Measurements from ENCODE around the gene ZBTB40.

The ZBTB40 gene

DNA sequence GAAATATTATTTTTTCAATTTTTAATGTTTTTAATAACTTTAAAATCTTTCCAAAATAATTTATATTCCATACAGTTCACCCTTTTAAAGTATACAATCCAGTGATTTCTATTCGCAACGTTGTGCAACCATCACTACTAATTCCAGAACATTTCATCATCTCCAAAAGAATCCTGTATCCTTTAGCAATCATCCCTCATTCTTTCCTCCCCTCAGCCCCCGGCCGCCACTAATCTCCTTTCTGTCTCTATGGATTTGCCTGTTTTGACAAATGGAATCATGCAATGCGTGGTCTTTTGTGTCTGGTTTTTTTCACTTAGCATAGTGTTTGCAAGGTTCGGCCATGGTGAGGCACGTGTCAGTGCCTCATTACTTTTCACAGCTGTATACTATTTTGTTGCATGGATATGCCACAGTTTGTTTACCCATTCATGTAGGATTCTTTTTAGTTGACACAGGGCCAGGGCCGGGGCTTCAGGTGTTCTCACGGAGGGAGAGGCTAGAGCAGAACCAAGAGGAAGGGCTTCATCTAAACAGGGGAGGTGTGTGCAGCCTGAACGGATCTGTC lies 40.6 kb upstream of the ZBTB40 start:
- TF ChIP-seq, protein P1, sequence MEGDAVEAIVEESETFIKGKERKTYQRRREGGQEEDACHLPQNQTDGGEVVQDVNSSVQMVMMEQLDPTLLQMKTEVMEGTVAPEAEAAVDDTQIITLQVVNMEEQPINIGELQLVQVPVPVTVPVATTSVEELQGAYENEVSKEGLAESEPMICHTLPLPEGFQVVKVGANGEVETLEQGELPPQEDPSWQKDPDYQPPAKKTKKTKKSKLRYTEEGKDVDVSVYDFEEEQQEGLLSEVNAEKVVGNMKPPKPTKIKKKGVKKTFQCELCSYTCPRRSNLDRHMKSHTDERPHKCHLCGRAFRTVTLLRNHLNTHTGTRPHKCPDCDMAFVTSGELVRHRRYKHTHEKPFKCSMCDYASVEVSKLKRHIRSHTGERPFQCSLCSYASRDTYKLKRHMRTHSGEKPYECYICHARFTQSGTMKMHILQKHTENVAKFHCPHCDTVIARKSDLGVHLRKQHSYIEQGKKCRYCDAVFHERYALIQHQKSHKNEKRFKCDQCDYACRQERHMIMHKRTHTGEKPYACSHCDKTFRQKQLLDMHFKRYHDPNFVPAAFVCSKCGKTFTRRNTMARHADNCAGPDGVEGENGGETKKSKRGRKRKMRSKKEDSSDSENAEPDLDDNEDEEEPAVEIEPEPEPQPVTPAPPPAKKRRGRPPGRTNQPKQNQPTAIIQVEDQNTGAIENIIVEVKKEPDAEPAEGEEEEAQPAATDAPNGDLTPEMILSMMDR (IDR thresholded peaks at IDR 0.05; ENCODE audit: insufficient read depth, low read depth, low read length, missing control alignments) = no peak
- H3K4me3 ChIP-seq (ENCODE audit: low read length) = no peak overlapping the region
- no peak for DNase-seq (ENCODE audit: low read depth)

DNA sequence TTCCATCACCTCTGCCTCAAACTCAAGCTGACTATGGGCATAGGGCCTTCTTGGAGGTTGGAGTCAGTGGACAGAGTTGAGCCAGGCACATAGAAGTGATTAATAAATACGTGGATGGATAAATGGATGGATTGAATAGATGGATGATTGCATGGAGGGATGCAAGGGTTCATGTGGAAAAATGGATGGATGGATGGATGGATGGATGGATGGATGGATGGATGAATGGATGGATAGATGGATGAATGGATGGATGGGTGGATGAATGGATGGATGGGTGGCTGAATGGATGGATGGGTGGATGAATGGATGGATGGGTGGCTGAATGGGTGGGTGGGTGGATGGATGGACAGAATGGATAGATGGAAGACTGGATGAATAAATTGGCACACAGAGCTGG lies 40.1 kb upstream of the ZBTB40 start:
- TF ChIP-seq, protein P1 (IDR thresholded peaks at IDR 0.05; ENCODE audit: insufficient read depth, low read depth, low read length, missing control alignments) = no peak
- H3K4me3 ChIP-seq (ENCODE audit: low read length) = no peak overlapping the region
- no peak for DNase-seq (ENCODE audit: low read depth)

DNA sequence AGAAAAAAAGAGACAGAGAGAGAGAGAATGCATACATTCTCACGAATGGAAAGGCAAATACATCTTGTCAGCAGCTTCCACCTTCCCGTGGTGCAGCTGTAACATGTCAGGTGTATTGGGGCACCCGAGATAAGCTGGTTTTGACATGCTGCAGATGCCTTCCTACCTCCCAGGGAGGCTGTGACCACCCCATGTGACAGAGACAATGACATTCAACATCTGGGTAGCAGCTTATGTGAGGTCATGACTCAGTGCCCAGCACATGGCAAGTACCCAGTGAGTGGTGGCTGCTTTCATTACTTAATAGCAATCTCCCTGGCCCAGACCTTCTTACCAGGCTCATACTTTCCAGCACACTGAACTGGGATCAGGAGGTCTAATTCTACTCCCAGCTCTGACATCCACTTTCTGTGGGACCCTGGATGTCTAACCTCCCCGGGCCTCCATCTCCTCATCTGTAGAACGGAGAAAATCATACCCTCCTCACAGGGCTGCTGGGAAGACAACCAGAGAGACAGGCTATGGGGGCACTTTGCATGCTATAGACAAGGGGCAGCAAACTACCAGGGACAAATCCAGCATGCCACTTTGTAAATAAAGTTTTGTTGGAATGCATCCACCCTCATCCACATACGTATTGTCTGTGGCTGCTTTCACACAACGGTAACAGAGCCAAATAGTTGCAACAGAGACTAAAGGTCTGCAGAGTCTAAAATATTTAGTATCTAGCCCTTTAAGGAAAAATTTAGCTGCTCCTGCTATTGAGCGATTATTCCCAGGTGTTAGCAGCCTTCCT lies 38.5 kb upstream of the ZBTB40 start:
- H3K4me3 ChIP-seq (ENCODE audit: low read length) = no peak overlapping the region
- DNase-seq (ENCODE audit: low read depth) = peak; percentile 62

DNA sequence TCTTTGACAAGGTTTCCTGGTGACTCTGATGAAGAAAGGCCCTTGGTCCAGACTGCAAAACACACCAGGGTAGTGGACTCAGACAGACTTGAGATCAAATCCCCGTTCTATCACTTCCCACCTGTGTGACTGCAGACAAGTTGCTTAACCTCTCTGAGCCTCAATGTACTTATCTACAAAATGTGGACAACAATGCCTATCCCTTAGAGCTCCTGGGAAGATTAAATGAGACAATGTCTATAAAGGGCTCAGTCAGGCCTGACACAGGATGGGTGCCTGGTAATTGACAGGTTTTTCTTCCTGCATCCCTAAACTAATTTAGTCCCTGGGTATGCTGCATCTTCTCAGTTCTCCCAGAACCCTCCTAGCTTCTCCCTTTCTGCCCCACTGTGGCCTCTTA lies 37.9 kb upstream of the ZBTB40 start:
- DNase-seq (ENCODE audit: low read depth) = no peak
- TF ChIP-seq, protein P1 (IDR thresholded peaks at IDR 0.05; ENCODE audit: insufficient read depth, low read depth, low read length, missing control alignments) = no peak
- no peak overlapping the region for H3K4me3 ChIP-seq (ENCODE audit: low read length)

More for the DNA sequence above, 38.5 kb upstream of the ZBTB40 start:
- TF ChIP-seq, protein P1 (IDR thresholded peaks at IDR 0.05; ENCODE audit: insufficient read depth, low read depth, low read length, missing control alignments) = no peak

DNA sequence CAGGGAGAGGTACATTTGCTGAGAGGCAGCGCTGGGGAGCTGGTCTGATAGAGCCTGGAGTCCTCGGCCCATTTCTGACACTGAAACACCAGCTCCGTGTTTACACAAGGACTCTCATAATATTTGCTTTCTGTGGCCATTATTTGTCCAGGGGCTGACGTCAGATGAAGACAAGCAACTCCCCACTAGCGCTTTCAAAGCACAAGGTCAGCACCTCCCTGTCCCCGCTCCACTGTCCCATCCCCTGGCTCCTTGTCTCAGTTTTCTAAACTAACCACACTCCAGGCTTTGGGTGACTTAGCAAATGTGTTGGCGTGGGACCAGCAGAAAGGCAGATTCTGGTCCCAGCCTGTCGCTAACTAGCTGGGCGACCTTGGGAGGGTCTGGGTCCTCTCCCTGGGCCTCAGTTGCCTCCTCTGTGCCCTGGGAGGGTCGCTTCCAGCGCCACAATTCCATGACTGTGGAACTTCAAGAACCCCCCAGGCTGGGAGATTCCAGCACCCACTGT lies 37.4 kb upstream of the ZBTB40 start:
- no peak overlapping the region for H3K4me3 ChIP-seq (ENCODE audit: low read length)
- no peak for DNase-seq (ENCODE audit: low read depth)
- TF ChIP-seq, protein P1 (IDR thresholded peaks at IDR 0.05; ENCODE audit: insufficient read depth, low read depth, low read length, missing control alignments) = no peak

DNA sequence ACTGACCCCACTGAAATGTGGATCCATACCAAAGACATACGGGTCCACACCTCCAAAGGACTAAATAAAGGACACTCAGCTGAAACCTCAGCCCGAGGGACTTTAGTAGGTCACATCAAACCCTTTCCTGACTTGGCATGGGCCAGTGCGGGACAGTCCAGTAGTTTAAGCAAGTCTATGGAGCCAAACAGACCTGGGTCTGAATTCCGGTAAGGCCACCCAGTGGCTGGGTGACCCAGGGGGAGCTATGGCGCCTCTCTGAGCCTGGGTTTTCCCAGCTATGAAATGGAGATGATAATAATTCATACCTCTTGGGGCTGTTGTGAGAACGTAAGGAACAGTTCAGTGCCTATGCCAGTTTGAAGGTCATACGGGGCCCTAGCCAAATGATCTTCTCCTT lies 36.2 kb upstream of the ZBTB40 start:
- H3K4me3 ChIP-seq (ENCODE audit: low read length) = no peak overlapping the region
- TF ChIP-seq, protein P1 (IDR thresholded peaks at IDR 0.05; ENCODE audit: insufficient read depth, low read depth, low read length, missing control alignments) = no peak
- no peak for DNase-seq (ENCODE audit: low read depth)
